ENCODE measurements around the gene QPRT.
"Not testable (repeated sequence)": the region's sequence is repeated elsewhere in the genome, so short reads cannot be mapped to it uniquely, and the experiment has no call there.

QPRT gene

GRCh38 chr16:29663016-29663806 lies 15.8 kb upstream of the QPRT start, which contains the start of gene SPN:
SPN (plus strand) TSS chr16:29663247; CDS start chr16:29663729, 482 bp downstream.
- DNase-seq (ENCODE audit: low spot score), result no peak

- DNase-seq (ENCODE audit: low spot score), result no peak
Observed at GRCh38 chr16:29663807-29664090, 15.2 kb upstream of the QPRT start.

GRCh38 chr16:29664091-29664921 lies 14.7 kb upstream of the QPRT start:
- no peak for DNase-seq (ENCODE audit: low spot score)

- no peak for DNase-seq (ENCODE audit: low spot score)
Observed at GRCh38 chr16:29665294-29666077, 13.5 kb upstream of the QPRT start.

- not testable (repeated sequence) for DNase-seq (ENCODE audit: low spot score)
Observed at GRCh38 chr16:29667322-29667610, 11.7 kb upstream of the QPRT start.

- DNase-seq (ENCODE audit: low spot score), result no peak
Observed at GRCh38 chr16:29667755-29668154, 11.2 kb upstream of the QPRT start.

GRCh38 chr16:29668267-29668666 lies 10.7 kb upstream of the QPRT start:
- DNase-seq (ENCODE audit: low spot score), result no peak

- DNase-seq (ENCODE audit: low spot score), result no peak
Observed at GRCh38 chr16:29673501-29673900, 5.5 kb upstream of the QPRT start.

GRCh38 chr16:29674188-29674587 lies 4.8 kb upstream of the QPRT start:
- DNase-seq (ENCODE audit: low spot score), result peak; percentile 88

- peak; percentile 34 for DNase-seq (ENCODE audit: low spot score)
Observed at GRCh38 chr16:29675811-29676643, 3.0 kb upstream of the QPRT start.

- DNase-seq (ENCODE audit: low spot score), result no peak
Observed at GRCh38 chr16:29676989-29677785, 1.8 kb upstream of the QPRT start.

- no peak for DNase-seq (ENCODE audit: low spot score)
Observed at GRCh38 chr16:29680180-29680598, 1.2 kb downstream of the QPRT start.

GRCh38 chr16:29683543-29684090 lies 4.6 kb downstream of the QPRT start:
- no peak for DNase-seq (ENCODE audit: low spot score)

GRCh38 chr16:29684679-29685078 lies 5.7 kb downstream of the QPRT start:
- no peak for DNase-seq (ENCODE audit: low spot score)

GRCh38 chr16:29686740-29687332 lies 7.9 kb downstream of the QPRT start:
- DNase-seq (ENCODE audit: low spot score), result no peak

GRCh38 chr16:29687755-29688154 lies 8.8 kb downstream of the QPRT start:
- DNase-seq (ENCODE audit: low spot score), result no peak

- DNase-seq (ENCODE audit: low spot score), result no peak
Observed at GRCh38 chr16:29688172-29688571, 9.2 kb downstream of the QPRT start.

GRCh38 chr16:29689490-29690351 lies 10.7 kb downstream of the QPRT start:
- DNase-seq (ENCODE audit: low spot score), result not testable (repeated sequence)

- DNase-seq (ENCODE audit: low spot score), result not testable (repeated sequence)
Observed at GRCh38 chr16:29692606-29693005, 13.6 kb downstream of the QPRT start.

All from globus pallidus (tissue), 1 donor.